Naive thymus-derived CD4-positive, alpha-beta T cell (primary cell): Measurements from ENCODE around the gene FGD4. TPM values are rescaled to one million over a fixed set of nuclear protein-coding genes. Genes with fewer than 3 reads are reported as not detected.

ENCODE experiments used
- ATAC-seq: fragments of 150-1000 bp; cut with Tn5 transposase; 2 replicates; pipeline ENCODE4 v1.10.0; 2021; ENCODE audit warnings: mild to moderate bottlenecking, moderate library complexity
- CTCF ChIA-PET: fragments of 350-600 bp; sonication (Branson Sonifier 250); formaldehyde crosslinking; loops from one replicate; lab custom pipeline; 2021; ENCODE audit warnings: antibody characterized with exemption; lab: Charles Lee
- POLR2A ChIA-PET: fragments of 350-600 bp; sonication (Branson Sonifier 250); formaldehyde crosslinking; loops from one replicate; lab custom pipeline; 2021; ENCODE audit warnings: antibody characterized with exemption, inconsistent platforms; lab: Charles Lee
- DNase-seq, 9 donors: peaks; one replicate each; pipeline versions ENCODE4 v3.0.0 to v3.0.0-alpha.2; 2020 to 2022; ENCODE audit warnings: mixed read lengths in 1 of 9
- H3K27ac ChIP-seq: one replicate; pipeline ENCODE4 v1.7.0; 2013; ENCODE audit warnings: mild to moderate bottlenecking, low read depth, low read length, moderate library complexity
- H3K27me3 ChIP-seq, 2 donors: one replicate each; pipeline ENCODE4 v1.7.0; 2013; ENCODE audit warnings: low read length in 2 of 2, mild to moderate bottlenecking in 2 of 2, moderate library complexity in 2 of 2; ENCODE audit not compliant: control insufficient read depth in 2 of 2, insufficient read depth in 2 of 2
- H3K36me3 ChIP-seq, 3 experiments: 1 replicate in 2 of 3; 2 replicates in 1 of 3; pipeline ENCODE4 v1.7.0; 2013; ENCODE audit warnings: low read length in 3 of 3, mild to moderate bottlenecking in 3 of 3, moderate library complexity in 1 of 3; ENCODE audit not compliant: insufficient read depth in 3 of 3, control insufficient read depth in 2 of 3
- H3K4me1 ChIP-seq, 2 donors: one replicate each; pipeline ENCODE4 v1.7.0; 2013; ENCODE audit warnings: low read length in 2 of 2, mild to moderate bottlenecking in 2 of 2, moderate library complexity in 1 of 2; ENCODE audit not compliant: control insufficient read depth in 2 of 2, insufficient read depth in 2 of 2
- H3K4me3 ChIP-seq: 2 replicates; pipeline ENCODE4 v1.7.0; 2013; ENCODE audit warnings: mild to moderate bottlenecking, low read length
- H3K9me3 ChIP-seq, 3 experiments: 1 replicate in 2 of 3; 2 replicates in 1 of 3; pipeline ENCODE4 v1.7.0; 2013; ENCODE audit warnings: low read length in 3 of 3; ENCODE audit not compliant: control insufficient read depth in 2 of 3
- H3K27ac Mint-ChIP-seq, 9 donors: one replicate each; pipeline ENCODE4 v1.8.0; 2020 to 2022; ENCODE audit warnings: mixed read lengths in 9 of 9, mild to moderate bottlenecking in 8 of 9, moderate library complexity in 5 of 9, inconsistent platforms in 2 of 9
- H3K27me3 Mint-ChIP-seq, 5 donors: one replicate each; pipeline ENCODE4 v1.8.0; 2021 to 2022; ENCODE audit warnings: mixed read lengths in 5 of 5, mild to moderate bottlenecking in 1 of 5
- H3K36me3 Mint-ChIP-seq, 5 donors: one replicate each; pipeline ENCODE4 v1.8.0; 2020 to 2022; ENCODE audit warnings: mixed read lengths in 5 of 5, mild to moderate bottlenecking in 3 of 5, inconsistent platforms in 1 of 5
- H3K4me1 Mint-ChIP-seq, 7 donors: one replicate each; pipeline ENCODE4 v1.8.0; 2020 to 2022; ENCODE audit warnings: mixed read lengths in 7 of 7, mild to moderate bottlenecking in 3 of 7, inconsistent platforms in 1 of 7
- H3K4me3 Mint-ChIP-seq, 10 donors: one replicate each; pipeline ENCODE4 v1.8.0; 2020 to 2022; ENCODE audit warnings: mild to moderate bottlenecking in 10 of 10, mixed read lengths in 10 of 10, moderate library complexity in 6 of 10, inconsistent platforms in 2 of 10
- H3K9me3 Mint-ChIP-seq, 11 donors: one replicate each; pipeline ENCODE4 v1.8.0; 2020 to 2022; ENCODE audit warnings: mixed read lengths in 11 of 11, mild to moderate bottlenecking in 4 of 11, inconsistent platforms in 1 of 11, moderate library complexity in 1 of 11
- intact Hi-C, 2 donors: fragments of 100-400 bp; cut with micrococcal nuclease; formaldehyde crosslinking; loops; one replicate each; pipeline ENCODE4 v1.15.1; 2023
- polyA plus RNA-seq, 2 donors: library from polyadenylated mRNA; unstranded; fragments of 300-500 nt; fragmentation: Illumina TruSeq; gene quantifications; one replicate each; pipeline ENCODE4 v1.2.3, GENCODE V29; 2021
- total RNA-seq, 6 experiments: library from RNA in 5 of 6; stranded (reverse) in 5 of 6; gene quantifications; 1 replicate in 5 of 6; 2 replicates in 1 of 6; pipeline ENCODE4 v1.2.3 and lab custom pipeline; 2021 to 2026

The FGD4 gene
- total and polyA plus RNA-seq, 7 experiments from 2014 or later, result 0.12 to 13.7 (median 0.50) TPM; not detected in 1

DNA sequence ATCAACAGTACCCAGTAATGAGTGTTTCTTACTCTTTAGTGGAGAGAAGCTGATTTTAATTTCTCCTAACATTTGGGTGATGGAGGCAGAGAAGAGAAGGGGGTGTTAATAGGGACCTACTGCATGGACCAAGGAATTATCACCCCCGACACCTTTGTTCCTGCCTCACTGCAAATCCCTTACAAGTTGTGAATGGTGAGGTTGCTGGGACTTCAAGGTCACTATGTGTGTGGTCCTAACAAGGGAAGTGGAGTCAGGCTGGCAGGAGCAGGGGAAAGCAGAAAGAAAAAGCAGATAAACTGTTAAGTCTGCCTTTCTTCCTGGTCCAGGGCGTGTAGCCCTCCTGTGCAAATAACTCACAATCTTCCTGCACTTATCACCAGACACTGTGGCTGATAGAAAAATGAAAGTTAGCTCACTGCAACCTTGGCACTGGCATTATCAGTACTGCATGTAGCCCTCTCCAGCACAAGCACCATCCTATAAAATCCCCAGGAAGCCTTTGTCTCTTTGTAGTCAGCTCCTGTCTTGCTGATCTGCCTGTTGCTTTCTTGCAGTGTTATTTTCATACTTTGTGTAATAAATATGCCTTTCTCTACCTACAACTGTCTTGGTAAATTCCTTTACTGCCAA lies 167.4 kb downstream of the FGD4 start:
- H3K36me3 Mint-ChIP-seq, result no peaks in the 10 kb centered on the region
- peaks cover 0 to 5% (median 0%) of the 10 kb centered on the region in 7 donors for H3K4me1 Mint-ChIP-seq
- Histone ChIP-seq H3K36me3 (no peaks in the 10 kb centered on the region), H3K4me3 (no peak overlapping the region), H3K9me3 (no peaks in the 10 kb centered on the region), H3K4me1 (no peaks in the 10 kb centered on the region), H3K27me3 (no peaks in the 10 kb centered on the region), H3K27ac (no peak overlapping the region)
- no peaks in the 10 kb centered on the region for H3K27me3 Mint-ChIP-seq
- DNase-seq, result no peak
- H3K27ac Mint-ChIP-seq, result peak overlapping the region in 1 of 9 donors; percentile 3
- no peak for ATAC-seq
- peaks cover 0 to 6% (median 0%) of the 10 kb centered on the region in 11 donors for H3K9me3 Mint-ChIP-seq
- ChIA-PET POLR2A (no interaction called here), CTCF (no interaction called here)
- intact Hi-C loops, result no loop called here
- H3K4me3 Mint-ChIP-seq, result no peak overlapping the region

DNA sequence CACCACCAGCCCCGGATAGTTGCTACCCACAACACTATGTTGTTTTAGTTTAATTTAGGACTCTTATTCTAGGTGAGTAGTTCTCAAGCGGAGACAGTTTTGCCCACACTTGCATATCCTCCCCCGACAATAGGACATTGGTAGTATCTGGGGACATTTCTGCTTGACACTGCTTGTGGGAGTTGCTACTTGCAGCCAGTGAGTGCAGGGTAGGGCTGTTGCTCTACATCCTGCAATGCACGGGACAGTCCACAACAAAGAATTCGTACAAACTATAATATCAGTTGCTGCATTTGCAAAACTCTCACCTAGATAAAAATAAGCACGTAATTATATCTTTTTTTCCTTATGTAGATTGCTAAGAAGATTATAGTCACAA lies 167.9 kb downstream of the FGD4 start:
- H3K27ac ChIP-seq, result no peak overlapping the region
- no peaks in the 10 kb centered on the region for H3K4me1 ChIP-seq
- H3K27me3 ChIP-seq, result no peaks in the 10 kb centered on the region
- H3K9me3 Mint-ChIP-seq, result peaks cover 0 to 6% (median 0%) of the 10 kb centered on the region in 11 donors
- H3K27ac Mint-ChIP-seq, result peak overlapping the region in 1 of 9 donors; percentile 3
- ChIA-PET POLR2A (no interaction called here), CTCF (no interaction called here)
- ATAC-seq (no peak), DNase-seq (no peak)
- no peak overlapping the region for H3K4me3 Mint-ChIP-seq
- no peaks in the 10 kb centered on the region for H3K9me3 ChIP-seq
- H3K27me3 Mint-ChIP-seq, result no peaks in the 10 kb centered on the region
- H3K4me3 ChIP-seq, result no peak overlapping the region
- no peaks in the 10 kb centered on the region for H3K36me3 Mint-ChIP-seq
- no peaks in the 10 kb centered on the region for H3K36me3 ChIP-seq
- H3K4me1 Mint-ChIP-seq, result peaks cover 0 to 5% (median 0%) of the 10 kb centered on the region in 7 donors
- intact Hi-C loops, result no loop called here

DNA sequence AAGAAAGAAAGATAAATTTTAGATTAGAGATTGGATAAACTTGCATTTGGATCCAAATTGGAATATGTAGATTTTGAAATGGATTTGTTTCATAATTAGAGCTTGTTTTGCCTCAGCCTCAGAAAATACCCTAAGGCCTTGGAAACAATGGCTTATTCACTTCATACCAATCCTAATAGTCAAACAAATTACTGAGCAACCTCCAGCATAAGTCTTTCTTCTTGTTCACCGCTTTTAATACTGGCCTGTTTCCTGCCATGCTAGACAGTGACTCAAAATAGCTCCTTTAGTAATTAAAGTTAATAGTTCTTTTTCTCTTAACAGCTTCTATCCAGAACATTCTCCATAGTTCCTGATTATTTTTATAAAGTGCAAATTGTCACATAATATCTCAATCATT lies 168.9 kb downstream of the FGD4 start:
- Mint-ChIP-seq H3K36me3 (no peaks in the 10 kb centered on the region), H3K9me3 (peaks cover 0 to 6% (median 0%) of the 10 kb centered on the region in 11 donors), H3K4me3 (no peak overlapping the region), H3K27me3 (no peaks in the 10 kb centered on the region), H3K4me1 (peaks cover 0 to 5% (median 0%) of the 10 kb centered on the region in 7 donors), H3K27ac (no peak overlapping the region)
- Histone ChIP-seq H3K4me1 (no peaks in the 10 kb centered on the region), H3K36me3 (no peaks in the 10 kb centered on the region), H3K4me3 (no peak overlapping the region), H3K27me3 (no peaks in the 10 kb centered on the region), H3K27ac (no peak overlapping the region), H3K9me3 (no peaks in the 10 kb centered on the region)
- intact Hi-C loops, result no loop called here
- DNase-seq, result no peak
- POLR2A ChIA-PET, result no interaction called here
- ATAC-seq, result no peak
- CTCF ChIA-PET, result no interaction called here

DNA sequence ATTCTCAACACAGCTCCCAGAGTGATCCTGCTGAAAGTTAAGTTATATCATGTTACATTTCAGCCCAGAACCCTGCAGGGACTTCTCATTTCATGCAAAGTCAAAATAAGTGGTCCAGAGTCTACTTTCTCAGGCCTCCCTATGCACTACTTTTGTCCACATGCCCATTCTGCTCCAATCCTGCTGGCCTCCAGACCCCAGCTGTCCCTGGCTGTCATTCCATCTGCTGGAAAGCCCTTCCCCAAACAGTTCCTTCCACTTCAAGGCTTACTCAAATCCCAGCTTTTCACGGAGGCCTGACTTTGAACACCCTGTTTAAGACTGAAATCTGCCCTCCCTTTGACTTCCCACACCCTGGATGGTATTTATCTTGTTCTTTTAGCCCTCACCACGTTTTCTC lies 169.9 kb downstream of the FGD4 start:
- peaks cover 0 to 5% (median 0%) of the 10 kb centered on the region in 7 donors for H3K4me1 Mint-ChIP-seq
- H3K36me3 Mint-ChIP-seq, result no peaks in the 10 kb centered on the region
- H3K27me3 Mint-ChIP-seq, result peaks cover 0 to 3% (median 0%) of the 10 kb centered on the region in 5 donors
- no peak overlapping the region for H3K27ac Mint-ChIP-seq
- H3K9me3 Mint-ChIP-seq, result peaks cover 0 to 4% (median 0%) of the 10 kb centered on the region in 11 donors
- H3K27me3 ChIP-seq, result no peaks in the 10 kb centered on the region
- no peaks in the 10 kb centered on the region for H3K4me1 ChIP-seq
- ChIA-PET POLR2A (no interaction called here), CTCF (no interaction called here)
- no peak overlapping the region for H3K4me3 ChIP-seq
- intact Hi-C loops, result no loop called here
- DNase-seq (no peak), ATAC-seq (no peak)
- no peaks in the 10 kb centered on the region for H3K9me3 ChIP-seq
- H3K4me3 Mint-ChIP-seq, result no peak overlapping the region
- no peaks in the 10 kb centered on the region for H3K36me3 ChIP-seq
- no peak overlapping the region for H3K27ac ChIP-seq

DNA sequence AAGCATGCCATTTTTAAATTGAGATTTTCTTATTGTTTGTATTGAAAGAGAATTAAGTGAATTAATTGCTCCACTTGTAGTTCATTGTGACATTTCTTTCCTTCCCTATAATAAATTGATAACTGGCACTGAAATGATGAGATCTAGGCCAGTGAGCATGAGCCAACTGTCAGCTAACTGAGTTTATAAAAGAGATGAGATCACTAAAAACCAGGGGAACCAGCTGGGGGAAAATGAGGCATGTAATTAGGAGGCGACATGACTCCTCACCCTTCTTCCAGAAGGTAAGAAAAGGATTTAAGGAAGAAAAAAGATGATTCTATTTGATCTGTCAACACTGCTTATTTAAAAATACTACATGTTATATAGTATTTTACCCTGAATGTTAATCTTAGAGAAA lies 175.2 kb downstream of the FGD4 start:
- ChIA-PET CTCF (no interaction called here), POLR2A (no interaction called here)
- intact Hi-C loops, result no loop called here
- no peak overlapping the region for H3K27ac Mint-ChIP-seq
- Histone ChIP-seq H3K4me3 (no peak overlapping the region), H3K27me3 (no peaks in the 10 kb centered on the region), H3K4me1 (no peaks in the 10 kb centered on the region), H3K36me3 (no peaks in the 10 kb centered on the region), H3K9me3 (no peaks in the 10 kb centered on the region), H3K27ac (no peak overlapping the region)
- ATAC-seq (no peak), DNase-seq (no peak)
- no peak overlapping the region for H3K4me3 Mint-ChIP-seq
- peaks cover 0 to 5% (median 3%) of the 10 kb centered on the region in 5 donors for H3K27me3 Mint-ChIP-seq
- H3K36me3 Mint-ChIP-seq, result peaks cover 0 to 3% (median 0%) of the 10 kb centered on the region in 5 donors
- H3K9me3 Mint-ChIP-seq, result peaks cover 0 to 8% (median 0%) of the 10 kb centered on the region in 11 donors
- peaks cover 0 to 2% (median 0%) of the 10 kb centered on the region in 7 donors for H3K4me1 Mint-ChIP-seq

DNA sequence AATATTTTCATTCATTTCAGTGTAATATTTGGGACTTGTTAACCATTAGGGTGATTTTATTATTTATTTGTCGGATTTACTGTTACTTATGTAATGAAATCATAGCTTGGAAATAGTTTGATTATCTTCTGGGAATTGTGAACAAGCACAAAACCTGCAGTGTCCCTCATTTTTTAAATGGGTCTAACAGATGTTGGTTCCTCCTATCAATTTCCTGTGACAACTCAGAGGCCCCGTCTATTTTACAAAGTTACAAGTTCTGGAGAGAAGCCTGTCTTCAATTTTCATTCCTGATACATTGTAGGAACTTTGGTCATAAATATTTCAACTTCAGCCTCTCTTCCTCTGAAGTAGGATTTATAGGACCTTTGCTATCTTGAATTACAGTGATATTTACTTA lies 178.0 kb downstream of the FGD4 start:
- POLR2A ChIA-PET, result no interaction called here
- Histone ChIP-seq H3K4me1 (no peaks in the 10 kb centered on the region), H3K36me3 (no peaks in the 10 kb centered on the region), H3K4me3 (no peak overlapping the region), H3K27ac (no peak overlapping the region), H3K27me3 (no peaks in the 10 kb centered on the region), H3K9me3 (no peaks in the 10 kb centered on the region)
- H3K27ac Mint-ChIP-seq, result no peak overlapping the region
- H3K36me3 Mint-ChIP-seq, result peaks cover 0 to 5% (median 0%) of the 10 kb centered on the region in 5 donors
- no peak overlapping the region for H3K4me3 Mint-ChIP-seq
- intact Hi-C loops, result no loop called here
- H3K9me3 Mint-ChIP-seq, result peaks cover 0 to 10% (median 0%) of the 10 kb centered on the region in 11 donors
- ATAC-seq (no peak), DNase-seq (no peak)
- CTCF ChIA-PET, result no interaction called here
- peaks cover 0 to 6% (median 0%) of the 10 kb centered on the region in 7 donors for H3K4me1 Mint-ChIP-seq
- peaks cover 0 to 10% (median 5%) of the 10 kb centered on the region in 5 donors for H3K27me3 Mint-ChIP-seq

DNA sequence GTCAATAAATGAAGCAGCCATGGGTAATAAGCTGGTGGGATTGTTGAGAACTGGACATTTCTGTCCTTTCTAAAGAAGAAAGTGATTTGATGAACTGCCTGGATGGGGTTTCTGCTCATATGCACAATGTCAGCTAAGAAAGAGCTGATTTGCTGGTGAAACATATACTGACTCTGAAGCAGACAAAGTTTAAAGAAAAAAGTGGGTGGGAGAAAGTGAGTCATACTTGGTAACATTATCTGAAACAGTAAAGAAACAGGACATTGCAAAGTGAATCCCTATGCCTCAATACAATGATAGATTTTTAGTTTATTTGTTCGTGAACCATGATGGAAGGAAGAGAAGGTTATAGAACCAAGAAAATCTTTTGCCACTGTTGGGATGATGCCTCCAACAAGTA lies 184.2 kb downstream of the FGD4 start:
- ChIA-PET POLR2A (no interaction called here), CTCF (no interaction called here)
- Mint-ChIP-seq H3K27me3 (peaks cover 0 to 10% (median 0%) of the 10 kb centered on the region in 5 donors), H3K4me3 (no peak overlapping the region), H3K36me3 (peaks cover 0 to 21% (median 0%) of the 10 kb centered on the region in 5 donors), H3K4me1 (peaks cover 12 to 40% (median 16%) of the 10 kb centered on the region in 7 donors), H3K27ac (peak overlapping the region in 1 of 9 donors; percentile 7), H3K9me3 (peaks cover 0 to 16% (median 0%) of the 10 kb centered on the region in 11 donors)
- Histone ChIP-seq H3K36me3 (no peaks in the 10 kb centered on the region), H3K27ac (no peak overlapping the region), H3K4me1 (no peaks in the 10 kb centered on the region), H3K9me3 (no peaks in the 10 kb centered on the region), H3K27me3 (no peaks in the 10 kb centered on the region), H3K4me3 (no peak overlapping the region)
- intact Hi-C loops, result loop anchor here in 1 of 2 donors (5.0 to 10.0 kb wide), 4 partner anchors 34 to 1259 kb away; partner anchors contain the start of genes ETFBKMT, SINHCAF and YARS2
- ATAC-seq (no peak), DNase-seq (no peak)
